ENCODE results near the gene ARHGAP27.
"Not testable (repeated sequence)": the region's sequence is repeated elsewhere in the genome, so short reads cannot be mapped to it uniquely, and the experiment has no call there.

GRCh38 chr17:45444301-45444700 is 11.6 kb upstream of the ARHGAP27 start:
- not testable (repeated sequence) for TF ChIP-seq POLR2A (IDR thresholded peaks at IDR 0.05; ENCODE audit: low read length); GATA1 (IDR thresholded peaks at IDR 0.05; ENCODE audit: low read depth, low read length)
